Fibroblast of villous mesenchyme (primary cell): ENCODE data around the gene USP9X. TPM values are rescaled to one million over a fixed set of nuclear protein-coding genes. Genes with fewer than 3 reads are reported as not detected.
"Not testable (repeated sequence)": the region's sequence is repeated elsewhere in the genome, so short reads cannot be mapped to it uniquely, and the experiment has no call there.

ENCODE experiments used
- DNase-seq: peaks from one replicate; pipeline ENCODE4 v3.0.0-alpha.2; 2010; ENCODE audit warnings: low read depth
- H3K4me3 ChIP-seq: 2 replicates; pipeline ENCODE4 v1.5.1; 2011; ENCODE audit warnings: low read depth, mild to moderate bottlenecking, low read length
- CTCF ChIP-seq: IDR thresholded peaks from 2 replicates; pipeline ENCODE4 v1.5.1; 2012; ENCODE audit warnings: low read depth, mild to moderate bottlenecking, low read length; ENCODE audit not compliant: insufficient read depth
- total RNA-seq: library from RNA; depleted of rRNA; stranded (reverse); fragments of >200 nt; gene quantifications from 2 replicates; pipeline ENCODE4 v1.2.3, GENCODE V29; 2012

Gene USP9X
- total RNA-seq, 1 donor = 180 TPM

GRCh38 chrX:41276661-41277506 is 191.6 kb downstream of the USP9X start:
- TF ChIP-seq CTCF = no peak
- peak overlapping the region; percentile 52 for H3K4me3 ChIP-seq
- DNase-seq = no peak

- H3K4me3 ChIP-seq, DNase-seq: not testable (repeated sequence)
These were observed 197.1 kb downstream of the USP9X start for GRCh38 chrX:41282307-41282706.

GRCh38 chrX:41285928-41286327 is 200.7 kb downstream of the USP9X start:
- H3K4me3 ChIP-seq, DNase-seq: not testable (repeated sequence)

Other genes with a start within 250 kb of the USP9X start
- 186 and 270 TPM in 2 replicates for gene DDX3X, start 248.7 kb downstream of the USP9X start, total RNA-seq